ENCODE measurements around the gene MARK4. TPM values are rescaled to one million over a fixed set of nuclear protein-coding genes. Genes with fewer than 3 reads are reported as not detected.

The MARK4 gene
- total RNA-seq, 2 experiments from 2014 or later = 18.1 to 19.8 TPM

- Histone ChIP-seq H3K9me3 (ENCODE audit: control insufficient read depth in 1 of 2, insufficient read depth in 1 of 2, low read length in 2 of 2) (no peaks in the 10 kb centered on the region), H3K4me1 (ENCODE audit: insufficient read depth, low read length) (peaks cover 15% of the 10 kb centered on the region), H3K27ac (ENCODE audit: low read depth in 1 of 2, low read length in 2 of 2) (no peak within 1 kb of the TSS), H3K4me3 (ENCODE audit: low read length) (no peak within 1 kb of the TSS), H3K27me3 (ENCODE audit: control insufficient read depth in 1 of 2, insufficient read depth in 2 of 2, low read length in 2 of 2) (no peaks in the 10 kb centered on the region), H3K36me3 (ENCODE audit: insufficient read depth, low read length) (no peaks in the 10 kb centered on the region)
- CTCF ChIA-PET = no interaction called here
- DNase-seq (no peak), ATAC-seq (ENCODE audit: poor library complexity) (no peak)
- Mint-ChIP-seq H3K9me3 (no peaks in the 10 kb centered on the region), H3K27me3 (peaks cover 21% of the 10 kb centered on the region), H3K4me3 (no peak within 1 kb of the TSS), H3K36me3 (ENCODE audit: low read depth) (no peaks in the 10 kb centered on the region), H3K4me1 (ENCODE audit: low read depth) (peaks cover 4% of the 10 kb centered on the region), H3K27ac (no peak within 1 kb of the TSS)
- TF ChIP-seq CTCF (IDR thresholded peaks at IDR 0.05) = no peak
- POLR2A ChIA-PET = no interaction called here
- intact Hi-C loops (cut with DNase I, micrococcal nuclease) = loop anchor here in 1 of 2 experiments (5.0 kb wide), 1 partner anchor 343 kb away; no protein-coding TSS in a partner anchor
These were observed 5.7 kb upstream of the MARK4 start, which contains the start of gene EXOC3L2 for GRCh38 chr19:45245334-45245787. Gene EXOC3L2, minus strand, starts transcription at chr19:45245407. Its CDS starts 6,362 bp downstream, at chr19:45239045.

GRCh38 chr19:45245826-45246225 lies 5.2 kb upstream of the MARK4 start:
- Mint-ChIP-seq H3K9me3 (no peaks in the 10 kb centered on the region), H3K27ac (no peak overlapping the region)
- no peak for TF ChIP-seq CTCF (IDR thresholded peaks at IDR 0.05)

GRCh38 chr19:45247136-45247535 lies 3.9 kb upstream of the MARK4 start:
- no peak for TF ChIP-seq CTCF (IDR thresholded peaks at IDR 0.05)
- no peak overlapping the region for H3K4me3 ChIP-seq (ENCODE audit: low read length)
- ChIA-PET POLR2A (no interaction called here), CTCF (no interaction called here)
- H3K27ac ChIP-seq (ENCODE audit: low read depth in 1 of 2, low read length in 2 of 2) = no peak overlapping the region
- no peaks in the 10 kb centered on the region for H3K9me3 ChIP-seq (ENCODE audit: control insufficient read depth in 1 of 2, insufficient read depth in 1 of 2, low read length in 2 of 2)
- ATAC-seq (ENCODE audit: poor library complexity) = no peak
- intact Hi-C loops (cut with DNase I, micrococcal nuclease) = loop anchor here in 1 of 2 experiments (5.0 kb wide), 1 partner anchor 345 kb away; no protein-coding TSS in a partner anchor
- DNase-seq = no peak
- Mint-ChIP-seq H3K27ac (no peak overlapping the region), H3K36me3 (ENCODE audit: low read depth) (no peaks in the 10 kb centered on the region), H3K4me3 (no peak overlapping the region), H3K9me3 (no peaks in the 10 kb centered on the region), H3K4me1 (ENCODE audit: low read depth) (peaks cover 12% of the 10 kb centered on the region), H3K27me3 (peaks cover 16% of the 10 kb centered on the region)
- H3K27me3 ChIP-seq (ENCODE audit: control insufficient read depth in 1 of 2, insufficient read depth in 2 of 2, low read length in 2 of 2) = no peaks in the 10 kb centered on the region
- peaks cover 27% of the 10 kb centered on the region for H3K4me1 ChIP-seq (ENCODE audit: insufficient read depth, low read length)
- H3K36me3 ChIP-seq (ENCODE audit: insufficient read depth, low read length) = no peaks in the 10 kb centered on the region

More at GRCh38 chr19:45245826-45246225, 5.2 kb upstream of the MARK4 start:
- H3K36me3 Mint-ChIP-seq (ENCODE audit: low read depth) = no peaks in the 10 kb centered on the region
- H3K36me3 ChIP-seq (ENCODE audit: insufficient read depth, low read length) = no peaks in the 10 kb centered on the region
- peaks cover 20% of the 10 kb centered on the region for H3K4me1 ChIP-seq (ENCODE audit: insufficient read depth, low read length)
- ATAC-seq (ENCODE audit: poor library complexity) (no peak), DNase-seq (no peak)
- ChIA-PET POLR2A (no interaction called here), CTCF (no interaction called here)
- H3K4me3 ChIP-seq (ENCODE audit: low read length) = no peak overlapping the region
- H3K9me3 ChIP-seq (ENCODE audit: control insufficient read depth in 1 of 2, insufficient read depth in 1 of 2, low read length in 2 of 2) = no peaks in the 10 kb centered on the region
- peaks cover 8% of the 10 kb centered on the region for H3K4me1 Mint-ChIP-seq (ENCODE audit: low read depth)
- intact Hi-C loops (cut with DNase I, micrococcal nuclease) = loop anchor here in 1 of 2 experiments (5.0 kb wide), 1 partner anchor 344 kb away; no protein-coding TSS in a partner anchor
- no peak overlapping the region for H3K4me3 Mint-ChIP-seq
- peaks cover 21% of the 10 kb centered on the region for H3K27me3 Mint-ChIP-seq
- no peak overlapping the region for H3K27ac ChIP-seq (ENCODE audit: low read depth in 1 of 2, low read length in 2 of 2)
- H3K27me3 ChIP-seq (ENCODE audit: control insufficient read depth in 1 of 2, insufficient read depth in 2 of 2, low read length in 2 of 2) = no peaks in the 10 kb centered on the region

Data from CD4-positive, alpha-beta T cell (primary cell).